Gastroesophageal sphincter (tissue), 3 donors: ENCODE data around the gene RNASE4.

ENCODE experiments used
- CTCF ChIP-seq, 4 experiments: fragments of 200-600 bp in 2 of 4; fragments of 450-650 bp in 2 of 4; sonication (generic) in 1 of 4; IDR thresholded peaks; one replicate each; pipeline ENCODE4 v1.5.1; 2017 to 2019; ENCODE audit warnings: antibody characterized with exemption in 4 of 4, mild to moderate bottlenecking in 2 of 4, moderate library complexity in 2 of 4
- EP300 ChIP-seq: sonication (generic); formaldehyde crosslinking; IDR thresholded peaks from one replicate; pipeline ENCODE4 v1.6.1; 2017; ENCODE audit warnings: antibody characterized with exemption, mild to moderate bottlenecking
- POLR2A ChIP-seq, 2 donors: fragments of 450-650 bp; IDR thresholded peaks; one replicate each; pipeline ENCODE4 v1.6.1; 2017; ENCODE audit warnings: antibody characterized with exemption in 2 of 2, mild to moderate bottlenecking in 2 of 2, moderate library complexity in 1 of 2
- POLR2AphosphoS5 ChIP-seq: sonication (generic); formaldehyde crosslinking; IDR thresholded peaks from one replicate; pipeline ENCODE4 v1.6.1; 2017; ENCODE audit warnings: antibody characterized with exemption

DNA sequence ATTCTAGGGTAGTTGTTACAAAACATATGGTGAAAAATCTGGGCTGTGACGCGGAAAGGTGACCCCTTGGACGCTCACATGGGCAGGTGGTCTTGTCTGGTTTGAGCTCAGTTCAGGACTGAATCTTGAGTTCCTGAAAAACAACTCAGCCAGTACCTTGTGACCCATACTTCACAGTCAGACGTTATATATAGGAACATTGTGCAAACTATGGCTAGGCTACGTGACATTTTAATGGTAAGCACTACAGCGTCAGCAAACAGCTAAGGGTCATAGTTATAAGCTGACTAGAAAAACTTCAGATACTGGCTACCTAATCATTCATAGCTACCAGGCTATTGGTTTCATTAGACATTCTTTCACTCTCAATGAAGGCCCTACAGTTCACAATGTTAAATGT lies 46.5 kb downstream of the RNASE4 start:
- TF ChIP-seq CTCF (IDR thresholded peaks at IDR 0.05) (no peak), POLR2A (IDR thresholded peaks at IDR 0.05) (no peak), POLR2AphosphoS5 (no peak), EP300 (no peak)
